GM21447 (cell line): Measurements from ENCODE around the gene FAM204A.

Source experiments
- ATAC-seq: cut with Tn5 transposase; IDR thresholded peaks from one replicate; pipeline ENCODE4 v1.9.1; 2021; ENCODE audit not compliant: unreplicated experiment

Gene FAM204A

DNA sequence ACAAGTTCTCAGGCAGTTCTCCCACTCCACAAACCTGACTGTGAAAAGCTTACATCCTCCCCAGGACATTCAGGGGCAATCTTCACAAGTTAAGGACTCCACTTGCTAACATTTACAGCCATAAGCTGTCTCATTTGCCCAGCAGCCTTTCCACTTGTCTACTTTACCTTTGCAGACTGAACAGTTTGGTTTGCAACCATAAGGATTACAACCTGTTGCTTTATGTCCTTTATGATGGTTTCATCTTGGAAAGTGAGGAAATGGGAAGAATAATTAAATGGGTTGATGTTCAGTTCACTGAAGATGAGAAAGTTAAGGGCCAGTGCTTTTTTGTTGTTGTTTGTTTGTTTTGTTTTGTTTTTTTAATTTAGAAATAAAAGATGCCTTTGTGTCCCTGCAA, 92.4 kb downstream of the FAM204A start:
- ATAC-seq: no peak
